Fibroblast of mammary gland (primary cell): ENCODE results near the gene REM2.

Source experiments
- DNase-seq: peaks from one replicate; pipeline ENCODE4 v3.0.0-alpha.2; 2010; ENCODE audit warnings: low read depth
- H3K4me3 ChIP-seq: 2 replicates; pipeline ENCODE4 v1.5.1; 2011; ENCODE audit warnings: low read depth, mild to moderate bottlenecking, low read length, moderate library complexity; ENCODE audit not compliant: control insufficient read depth
- TF ChIP-seq, protein P1 (sequence below): conservative IDR thresholded peaks from 2 replicates; pipeline ENCODE4 v1.5.1; 2011; ENCODE audit warnings: low read depth, low read length, inconsistent platforms; ENCODE audit not compliant: control insufficient read depth, insufficient read depth

REM2 gene

DNA sequence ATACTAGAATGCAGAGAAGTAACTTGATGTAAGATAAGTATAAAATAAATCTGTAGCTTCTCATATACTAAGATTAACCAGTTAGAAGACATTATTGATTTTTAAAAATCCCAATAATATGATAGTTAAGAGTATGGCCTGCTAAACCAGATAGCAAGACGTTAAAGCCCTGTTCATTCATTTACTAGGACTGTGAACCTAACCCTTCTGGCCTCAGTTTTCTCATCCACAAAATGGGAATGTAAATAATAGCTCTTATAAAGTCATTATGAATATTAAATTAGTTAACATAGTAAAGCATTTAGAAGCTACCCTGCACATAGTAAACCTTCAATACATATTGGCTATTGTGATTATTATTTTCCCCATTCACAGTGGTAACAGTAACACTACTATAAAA lies 52.1 kb downstream of the REM2 start:
- H3K4me3 ChIP-seq: no peak overlapping the region
- TF ChIP-seq, protein P1, sequence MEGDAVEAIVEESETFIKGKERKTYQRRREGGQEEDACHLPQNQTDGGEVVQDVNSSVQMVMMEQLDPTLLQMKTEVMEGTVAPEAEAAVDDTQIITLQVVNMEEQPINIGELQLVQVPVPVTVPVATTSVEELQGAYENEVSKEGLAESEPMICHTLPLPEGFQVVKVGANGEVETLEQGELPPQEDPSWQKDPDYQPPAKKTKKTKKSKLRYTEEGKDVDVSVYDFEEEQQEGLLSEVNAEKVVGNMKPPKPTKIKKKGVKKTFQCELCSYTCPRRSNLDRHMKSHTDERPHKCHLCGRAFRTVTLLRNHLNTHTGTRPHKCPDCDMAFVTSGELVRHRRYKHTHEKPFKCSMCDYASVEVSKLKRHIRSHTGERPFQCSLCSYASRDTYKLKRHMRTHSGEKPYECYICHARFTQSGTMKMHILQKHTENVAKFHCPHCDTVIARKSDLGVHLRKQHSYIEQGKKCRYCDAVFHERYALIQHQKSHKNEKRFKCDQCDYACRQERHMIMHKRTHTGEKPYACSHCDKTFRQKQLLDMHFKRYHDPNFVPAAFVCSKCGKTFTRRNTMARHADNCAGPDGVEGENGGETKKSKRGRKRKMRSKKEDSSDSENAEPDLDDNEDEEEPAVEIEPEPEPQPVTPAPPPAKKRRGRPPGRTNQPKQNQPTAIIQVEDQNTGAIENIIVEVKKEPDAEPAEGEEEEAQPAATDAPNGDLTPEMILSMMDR: no peak
- DNase-seq: no peak
